DMS153 treated with DMSO at 0.1 percent for 48 hours (cell line): ENCODE measurements around the gene PTPRK.
A peak's percentile ranks its signal among the peaks of the same experiment; 100 is the strongest.
"Not testable (repeated sequence)": the region's sequence is repeated elsewhere in the genome, so short reads cannot be mapped to it uniquely, and the experiment has no call there.

Experiments used
- DNase-seq: peaks from one replicate; lab custom pipeline; 2025; ENCODE audit not compliant: unreplicated experiment; lab: John Stamatoyannopoulos, UW

The PTPRK gene

GRCh38 chr6:128491610-128492206 lies 28.7 kb downstream of the PTPRK start:
- DNase-seq: peak; percentile 40

- no peak for DNase-seq
These were observed 29.3 kb downstream of the PTPRK start for GRCh38 chr6:128491100-128491581.

DNA sequence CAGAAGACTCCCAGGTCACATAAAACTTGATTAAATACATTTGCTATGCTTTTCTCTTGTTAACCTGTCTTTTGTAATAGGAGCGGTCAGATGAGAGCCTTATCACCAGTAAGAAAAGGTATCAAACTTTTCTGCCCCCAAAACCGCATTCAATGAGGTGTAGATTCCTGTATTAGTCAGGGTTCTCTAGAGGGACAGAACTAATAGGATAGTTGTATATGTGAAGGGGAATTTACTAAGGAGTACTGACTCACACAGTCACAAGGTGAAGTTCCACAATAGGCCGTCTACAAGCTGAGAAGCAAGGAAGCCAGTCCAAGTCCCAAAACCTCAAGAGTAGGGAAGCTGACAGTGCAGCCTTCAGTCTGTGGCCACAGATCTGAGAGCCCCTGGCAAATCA lies 32.7 kb downstream of the PTPRK start:
- DNase-seq: no peak

GRCh38 chr6:128487055-128487454 lies 33.3 kb downstream of the PTPRK start:
- DNase-seq: no peak

DNA sequence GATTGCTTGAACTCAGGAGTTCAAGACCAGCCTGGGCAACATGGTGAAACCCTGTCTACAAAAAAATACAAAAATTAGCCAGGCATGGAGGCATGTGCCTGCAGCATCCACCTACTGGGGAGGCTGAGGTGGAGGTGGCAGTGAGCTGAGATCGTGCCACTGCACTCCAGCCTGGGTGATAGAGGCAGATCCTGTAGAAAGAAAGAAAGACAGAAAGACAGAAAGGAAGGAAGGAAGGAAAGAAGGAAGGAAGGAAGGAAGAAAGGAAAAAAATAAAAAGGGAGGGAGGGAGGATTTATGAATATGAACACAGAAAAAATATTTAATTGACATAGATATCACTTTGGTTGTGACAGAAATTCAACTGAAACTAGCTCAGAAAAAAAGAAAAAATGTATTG lies 33.8 kb downstream of the PTPRK start:
- not testable (repeated sequence) for DNase-seq

DNA sequence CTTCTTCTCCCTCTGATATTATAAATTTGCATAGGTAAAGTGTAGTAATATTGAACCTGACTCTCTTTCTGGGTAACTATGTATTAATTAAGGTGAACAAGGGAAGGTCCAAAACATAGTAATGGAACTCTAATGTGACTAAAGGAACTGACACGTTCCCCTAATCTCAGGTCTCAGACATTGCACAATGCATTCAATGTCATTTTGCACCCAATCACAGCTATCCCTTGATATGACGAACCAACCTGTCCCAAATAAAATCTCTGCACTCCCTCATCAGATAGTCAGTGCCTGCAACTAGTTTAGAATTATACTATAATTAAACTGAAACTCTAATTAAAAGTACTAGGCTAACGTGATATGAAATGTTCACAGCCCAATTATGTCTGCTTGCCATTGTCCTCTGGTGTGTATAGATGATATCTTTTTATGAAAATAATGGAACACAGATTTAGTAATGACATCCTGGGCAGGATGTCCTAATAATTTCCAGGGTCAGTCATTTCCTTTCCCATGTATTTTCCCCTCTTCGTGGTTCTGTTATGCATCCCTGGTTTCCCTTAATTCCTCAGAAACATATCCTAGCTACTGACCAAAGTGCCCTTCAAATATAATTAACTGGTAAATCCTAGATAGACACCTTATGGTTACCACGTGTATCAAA lies 36.8 kb downstream of the PTPRK start:
- DNase-seq: no peak

DNA sequence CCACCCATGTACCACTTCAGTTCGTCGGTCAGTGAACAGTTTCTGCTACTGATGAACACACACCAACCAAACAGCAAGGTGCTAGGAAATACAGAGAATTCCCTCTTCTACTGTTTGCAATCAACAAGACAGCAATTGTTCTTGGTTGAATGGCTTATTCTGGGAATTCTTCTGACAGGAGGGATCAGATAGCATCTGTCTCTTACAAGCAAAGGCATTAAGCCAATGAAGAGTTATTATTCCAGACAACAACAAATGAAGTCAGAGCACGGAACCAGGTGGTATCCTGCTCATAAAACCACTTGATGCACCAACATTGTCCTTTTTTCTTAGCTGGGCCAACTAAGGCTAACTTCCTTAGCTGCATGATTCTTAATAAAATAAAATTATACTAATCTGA lies 37.8 kb downstream of the PTPRK start:
- peak; percentile 49 for DNase-seq

DNA sequence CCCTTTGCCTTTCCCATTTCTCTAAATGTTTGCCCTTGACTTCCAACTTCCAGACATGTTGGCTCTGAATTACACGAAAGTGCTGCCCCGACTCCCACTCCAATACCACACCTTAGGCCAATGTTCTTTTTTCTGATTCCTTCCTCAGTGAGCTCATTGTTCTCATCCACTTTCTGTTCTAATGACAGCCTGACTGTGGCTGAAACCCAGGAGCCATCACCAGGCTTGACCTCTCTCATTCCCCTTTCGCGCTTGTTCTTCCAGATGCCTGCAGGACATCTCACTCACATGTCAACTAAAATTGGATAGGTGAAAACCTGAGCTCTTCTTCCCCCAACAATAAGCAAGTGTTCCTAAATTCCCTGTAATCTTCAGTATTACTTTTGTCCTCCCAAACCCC lies 40.4 kb downstream of the PTPRK start:
- no peak for DNase-seq

DNA sequence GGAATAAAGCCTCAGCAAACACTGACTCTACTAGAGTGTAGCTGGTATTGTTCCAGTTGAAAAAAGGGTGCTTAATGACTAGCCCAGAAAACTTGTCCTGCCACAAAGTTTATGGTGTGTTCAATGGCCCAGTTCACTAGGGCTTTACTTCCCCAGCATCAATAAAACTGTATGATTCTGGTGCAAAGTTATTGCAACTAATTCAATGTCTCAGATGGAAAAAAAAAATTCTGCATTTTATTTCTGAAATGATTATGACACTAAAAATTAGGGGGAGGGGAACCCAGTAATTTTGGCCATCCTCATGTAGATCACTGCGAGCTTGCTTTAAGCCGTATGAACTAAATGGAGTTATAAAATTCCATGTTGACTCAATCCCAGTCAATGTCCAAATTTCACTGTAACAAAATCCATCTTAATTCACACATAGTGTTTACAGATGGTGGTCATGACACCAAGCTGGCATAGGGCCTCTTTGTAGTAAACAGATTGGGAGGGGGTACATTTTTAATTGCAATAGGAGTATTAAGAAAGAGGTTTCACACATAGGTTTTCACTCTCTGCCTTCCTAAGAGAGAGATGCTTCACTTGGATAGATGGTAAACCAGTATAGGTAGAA lies 41.2 kb downstream of the PTPRK start:
- DNase-seq: no peak

DNA sequence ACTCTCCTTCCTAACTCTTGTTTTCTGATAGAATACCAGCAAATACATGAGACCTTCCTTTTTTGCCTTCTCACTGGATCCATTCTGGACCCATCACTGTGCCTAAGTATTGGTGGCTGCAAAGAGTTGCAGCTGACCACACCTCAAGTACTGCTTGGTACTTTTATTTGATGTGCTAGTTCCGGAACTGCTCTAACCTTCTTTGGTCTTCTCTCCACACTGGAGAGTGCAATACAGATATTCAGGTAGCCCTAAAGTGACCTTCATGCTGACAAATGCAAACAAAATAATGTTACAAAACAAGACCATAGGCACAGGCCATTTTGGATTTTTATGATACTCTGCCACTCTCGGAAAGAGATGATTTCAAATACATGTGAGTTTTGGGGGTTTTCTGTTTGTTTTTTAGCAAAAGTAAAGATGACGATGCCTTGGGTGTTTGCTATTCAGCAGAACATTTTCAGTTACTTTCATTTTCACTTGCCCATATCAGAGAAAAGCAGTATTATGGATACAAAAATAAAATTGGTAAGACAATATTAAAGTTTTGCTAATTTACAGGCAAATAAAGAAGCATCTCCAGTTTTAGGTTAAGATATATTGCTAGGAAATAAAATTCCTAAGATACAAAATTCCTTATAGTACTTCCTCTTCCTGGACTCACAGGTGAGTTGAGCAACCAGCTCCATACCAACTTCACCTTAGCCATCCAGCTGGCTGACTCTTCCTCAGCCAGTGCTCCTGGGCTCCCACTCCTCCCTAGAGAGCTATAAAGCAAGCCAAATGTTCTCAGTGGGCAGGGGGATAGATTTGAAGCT lies 42.0 kb downstream of the PTPRK start:
- DNase-seq: no peak

DNA sequence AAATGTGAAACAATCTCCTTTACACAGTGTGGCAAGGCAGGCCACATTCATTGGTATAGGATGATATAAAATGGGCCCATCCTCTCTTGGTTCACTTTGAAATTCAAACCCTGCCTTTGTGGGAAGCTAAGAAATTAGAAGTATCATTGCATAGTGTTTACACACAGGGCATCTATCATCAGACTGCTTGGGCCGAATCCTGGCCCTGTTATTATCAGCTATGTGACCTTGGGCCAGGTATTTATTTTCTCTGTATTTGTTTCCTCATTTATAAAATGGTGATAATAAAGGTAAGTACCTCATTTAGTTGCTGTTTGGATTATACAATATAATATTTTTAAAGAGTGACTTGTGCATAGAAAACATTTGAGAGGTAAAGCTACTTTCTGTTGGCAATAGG lies 45.5 kb downstream of the PTPRK start:
- no peak for DNase-seq

DNA sequence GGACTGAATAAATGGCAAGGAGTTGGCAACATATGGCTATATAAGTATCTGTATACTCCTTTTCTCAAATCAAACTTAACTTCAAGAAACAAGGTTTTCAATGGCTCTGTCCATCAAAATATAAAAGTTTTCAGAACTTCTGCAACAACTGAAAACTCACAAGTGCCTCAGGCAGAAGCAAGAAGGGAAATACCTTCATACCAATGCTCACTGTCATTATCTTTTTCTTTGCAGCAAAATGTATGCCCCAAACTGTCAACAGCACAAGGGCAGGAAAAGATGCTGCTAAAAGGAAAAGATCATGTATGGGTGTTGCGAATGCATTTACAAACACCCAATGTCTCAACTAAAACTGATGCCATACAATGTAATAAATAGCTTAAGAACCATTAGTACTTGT lies 45.9 kb downstream of the PTPRK start:
- DNase-seq: no peak

DNA sequence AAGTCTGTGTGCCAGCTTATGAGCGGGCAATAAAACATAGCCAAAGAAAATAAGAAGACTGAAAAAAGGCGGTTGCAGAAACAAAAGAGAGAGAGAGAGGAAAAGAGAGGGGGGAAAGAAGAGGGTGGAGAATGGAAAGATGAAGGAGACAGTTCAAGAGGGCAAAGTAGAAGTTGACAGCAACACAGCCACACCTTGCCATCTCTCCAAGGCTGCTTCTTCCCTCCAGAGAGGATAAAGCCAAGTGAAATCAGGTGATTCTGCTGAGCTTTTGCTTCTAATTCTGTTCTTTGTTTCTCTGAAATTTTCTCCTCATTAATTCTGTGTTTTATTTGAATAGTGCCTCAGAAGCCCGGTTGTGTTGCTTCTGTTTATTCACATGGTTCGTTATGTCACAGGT lies 48.5 kb downstream of the PTPRK start:
- no peak for DNase-seq

DNA sequence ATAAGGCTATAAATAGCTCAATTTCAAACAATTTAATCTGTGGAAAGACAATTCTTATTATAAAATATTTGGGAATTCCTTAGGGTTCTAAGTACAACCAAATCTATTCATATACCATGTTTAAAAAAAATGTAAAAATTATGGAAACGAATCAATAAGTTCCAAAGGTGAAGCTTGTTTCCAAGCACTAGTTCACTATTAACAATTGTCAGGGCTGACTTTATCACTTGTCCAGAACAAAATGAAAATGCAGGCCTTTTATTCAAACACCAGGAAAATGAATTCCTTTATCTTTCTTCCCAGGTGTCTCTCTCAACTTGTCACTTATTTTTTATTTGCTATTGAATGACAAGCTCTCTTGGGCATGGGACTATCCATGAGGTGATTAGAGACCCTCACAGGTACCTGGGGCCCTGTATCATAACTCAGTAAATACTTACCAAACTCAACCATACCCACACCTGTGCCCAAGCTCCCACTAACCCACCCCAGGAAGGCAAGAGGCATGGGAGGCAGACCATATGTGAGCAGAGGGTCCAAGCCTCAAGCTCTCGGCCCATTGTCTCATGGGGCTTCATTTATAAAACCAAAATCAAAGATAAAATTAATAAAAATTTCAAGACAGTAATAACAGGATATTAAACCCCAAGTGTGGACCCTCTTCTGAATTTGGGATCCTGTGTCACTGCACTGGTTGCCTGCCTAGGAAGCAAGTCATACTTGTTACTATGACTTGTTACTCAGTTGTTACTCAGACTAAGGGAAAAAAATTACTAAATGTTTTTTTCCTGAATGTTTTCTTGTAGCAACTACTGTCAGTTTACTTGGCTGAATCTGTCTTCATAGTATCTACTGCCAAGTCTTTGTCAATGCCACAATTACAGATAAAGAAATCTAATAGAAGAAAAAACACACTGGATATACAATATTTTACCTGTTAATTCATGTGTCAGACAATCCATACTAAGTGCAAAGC lies 54.7 kb downstream of the PTPRK start:
- DNase-seq: no peak

DNA sequence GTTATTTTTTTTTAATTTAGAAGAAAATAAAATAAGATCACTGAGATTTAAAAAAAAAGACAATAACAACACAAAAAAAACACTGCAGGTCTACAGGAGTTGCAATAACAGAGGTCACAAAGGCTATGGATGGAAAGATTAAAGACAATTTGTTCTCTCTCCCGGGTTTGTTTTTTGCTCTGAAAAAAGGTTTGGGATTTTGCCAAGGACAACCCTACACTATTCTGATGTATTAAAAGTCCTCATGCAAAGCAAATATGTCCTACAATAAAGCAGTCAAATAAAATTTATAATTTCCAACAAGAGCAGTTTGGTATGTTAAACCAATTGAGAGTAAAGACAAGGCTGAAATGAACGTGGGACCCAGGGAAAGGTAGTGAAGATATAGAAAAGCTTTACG lies 55.6 kb downstream of the PTPRK start:
- peak; percentile 44 for DNase-seq

- DNase-seq: no peak
These were observed 56.5 kb downstream of the PTPRK start for GRCh38 chr6:128463942-128464341.

- no peak for DNase-seq
These were observed 58.9 kb downstream of the PTPRK start for GRCh38 chr6:128461501-128461900.

GRCh38 chr6:128456510-128457230 lies 63.7 kb downstream of the PTPRK start:
- no peak for DNase-seq

DNA sequence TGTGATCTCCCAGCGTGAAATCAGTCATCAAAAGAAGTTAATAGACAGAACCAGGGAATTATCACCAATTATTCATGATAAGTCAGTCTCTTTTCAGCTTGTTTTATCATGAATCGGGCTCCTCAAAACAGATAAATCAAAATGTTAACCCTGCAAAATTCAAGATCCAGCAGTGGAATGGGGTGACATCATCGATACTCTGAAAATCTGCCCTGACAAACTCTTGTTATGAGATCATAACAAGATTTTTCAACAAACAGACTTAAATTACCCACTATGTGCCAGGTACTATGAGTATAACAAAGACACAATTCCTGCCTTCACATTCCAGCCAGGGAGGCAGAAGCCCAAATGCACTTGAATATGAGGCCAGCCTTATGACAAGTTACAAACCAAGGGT lies 64.4 kb downstream of the PTPRK start:
- DNase-seq: no peak

- DNase-seq: no peak
These were observed 67.7 kb downstream of the PTPRK start for GRCh38 chr6:128452713-128453112.
